Activated effector memory CD4-positive, alpha-beta T cell treated with Interleukin-2 at 50 U/mL for 16 hours (primary cell): ENCODE data around the gene ADCY5.
"Not testable (repeated sequence)": the region's sequence is repeated elsewhere in the genome, so short reads cannot be mapped to it uniquely, and the experiment has no call there.

Experiments
- DNase-seq: peaks from one replicate; pipeline ENCODE4 v3.0.0-alpha.2; 2020

The ADCY5 gene

GRCh38 chr3:123283074-123283473, 165.8 kb downstream of the ADCY5 start:
- DNase-seq: no peak

- DNase-seq: no peak
Observed at GRCh38 chr3:123282461-123282860, 166.4 kb downstream of the ADCY5 start.

- DNase-seq: no peak
Observed at GRCh38 chr3:123281929-123282328, 167.0 kb downstream of the ADCY5 start.

- no peak for DNase-seq
Observed at GRCh38 chr3:123281406-123281805, 167.5 kb downstream of the ADCY5 start.

GRCh38 chr3:123279121-123279520, 169.8 kb downstream of the ADCY5 start:
- no peak for DNase-seq

- no peak for DNase-seq
Observed at GRCh38 chr3:123278446-123278845, 170.4 kb downstream of the ADCY5 start.

GRCh38 chr3:123277106-123277505, 171.8 kb downstream of the ADCY5 start:
- DNase-seq: no peak

GRCh38 chr3:123276346-123277006, 172.4 kb downstream of the ADCY5 start:
- no peak for DNase-seq

- no peak for DNase-seq
Observed at GRCh38 chr3:123275691-123276090, 173.2 kb downstream of the ADCY5 start.

- no peak for DNase-seq
Observed at GRCh38 chr3:123272547-123272946, 176.3 kb downstream of the ADCY5 start.

- no peak for DNase-seq
Observed at GRCh38 chr3:123271466-123272159, 177.3 kb downstream of the ADCY5 start.

- DNase-seq: no peak
Observed at GRCh38 chr3:123270818-123271217, 178.1 kb downstream of the ADCY5 start.

GRCh38 chr3:123267821-123268220, 181.1 kb downstream of the ADCY5 start:
- DNase-seq: no peak

- DNase-seq: no peak
Observed at GRCh38 chr3:123263941-123264340, 184.9 kb downstream of the ADCY5 start.

- DNase-seq: no peak
Observed at GRCh38 chr3:123262868-123263267, 186.0 kb downstream of the ADCY5 start.

- DNase-seq: no peak
Observed at GRCh38 chr3:123262226-123262625, 186.7 kb downstream of the ADCY5 start.

- no peak for DNase-seq
Observed at GRCh38 chr3:123261666-123262065, 187.2 kb downstream of the ADCY5 start.

GRCh38 chr3:123258811-123259420, 190.0 kb downstream of the ADCY5 start:
- DNase-seq: no peak

- no peak for DNase-seq
Observed at GRCh38 chr3:123258359-123258758, 190.5 kb downstream of the ADCY5 start.

- DNase-seq: no peak
Observed at GRCh38 chr3:123256256-123256655, 192.6 kb downstream of the ADCY5 start.

GRCh38 chr3:123246866-123247265, 202.0 kb downstream of the ADCY5 start:
- DNase-seq: no peak

GRCh38 chr3:123244128-123244527, 204.8 kb downstream of the ADCY5 start:
- DNase-seq: no peak

GRCh38 chr3:123239756-123240155, 209.1 kb downstream of the ADCY5 start:
- DNase-seq: no peak

GRCh38 chr3:123239186-123239585, 209.7 kb downstream of the ADCY5 start:
- DNase-seq: not testable (repeated sequence)
